Hepatocyte (in vitro differentiated cells): ENCODE data around the gene SYT3. TPM values are rescaled to one million over a fixed set of nuclear protein-coding genes. Genes with fewer than 3 reads are reported as not detected.
"Not testable (repeated sequence)": the region's sequence is repeated elsewhere in the genome, so short reads cannot be mapped to it uniquely, and the experiment has no call there.

Experiments used
- DNase-seq: peaks from one replicate; pipeline ENCODE4 v3.0.0-alpha.2; 2016; ENCODE audit warnings: low spot score
- H2AFZ ChIP-seq: fragments of 200-600 bp; sonication (generic); 2 replicates; pipeline ENCODE4 v1.6.0; 2016; ENCODE audit warnings: antibody characterized with exemption, mild to moderate bottlenecking
- H3K27ac ChIP-seq: fragments of 200-600 bp; sonication (generic); 2 replicates; pipeline ENCODE4 v1.5.1; 2016; ENCODE audit warnings: mild to moderate bottlenecking
- H3K27me3 ChIP-seq: fragments of 200-600 bp; sonication (generic); 2 replicates; pipeline ENCODE4 v1.6.1; 2016
- H3K36me3 ChIP-seq: fragments of 200-600 bp; sonication (generic); replicated peaks from 2 replicates; pipeline ENCODE4 v1.5.1; 2016; ENCODE audit warnings: low read depth; ENCODE audit not compliant: insufficient read depth
- H3K4me1 ChIP-seq: fragments of 200-600 bp; sonication (generic); 2 replicates; pipeline ENCODE4 v1.5.1; 2016; ENCODE audit warnings: mild to moderate bottlenecking, moderate library complexity; ENCODE audit not compliant: insufficient read depth
- H3K4me2 ChIP-seq: fragments of 200-600 bp; sonication (generic); 2 replicates; pipeline ENCODE4 v1.6.0; 2016
- H3K4me3 ChIP-seq: fragments of 200-600 bp; sonication (generic); 2 replicates; pipeline ENCODE4 v1.5.1; 2016; ENCODE audit warnings: mild to moderate bottlenecking
- H3K79me2 ChIP-seq: fragments of 200-600 bp; sonication (generic); 2 replicates; pipeline ENCODE4 v1.6.0; 2017; ENCODE audit warnings: mild to moderate bottlenecking
- H3K9me2 ChIP-seq: fragments of 200-600 bp; sonication (generic); replicated peaks from 2 replicates; pipeline ENCODE4 v1.6.0; 2017; ENCODE audit warnings: mild to moderate bottlenecking; ENCODE audit not compliant: insufficient read depth
- H3K9me3 ChIP-seq: fragments of 200-600 bp; sonication (generic); 2 replicates; pipeline ENCODE4 v1.5.1; 2016; ENCODE audit warnings: low read depth, mild to moderate bottlenecking
- H4K20me1 ChIP-seq: fragments of 200-600 bp; sonication (generic); 2 replicates; pipeline ENCODE4 v1.6.0; 2016; ENCODE audit warnings: mild to moderate bottlenecking; ENCODE audit not compliant: insufficient read depth, poor library complexity, severe bottlenecking
- EZH2 ChIP-seq: fragments of 200-600 bp; sonication (generic); IDR thresholded peaks from 2 replicates; pipeline ENCODE4 v1.6.1; 2016; ENCODE audit warnings: antibody characterized with exemption, mild to moderate bottlenecking, borderline replicate concordance
- EZH2phosphoT487 ChIP-seq: fragments of 200-600 bp; sonication (generic); IDR thresholded peaks from one replicate; pipeline ENCODE4 v1.6.1; 2018; ENCODE audit warnings: antibody characterized with exemption, mild to moderate bottlenecking, low read depth, moderate library complexity; ENCODE audit not compliant: unreplicated experiment, severe bottlenecking
- WGBS: methylation state at CpG from one replicate; pipeline ENCODE4 v1.1.6; 2016; ENCODE audit warnings: low lambda C conversion rate; ENCODE audit errors: missing lambda C conversion rate; 5-methylcytosine and 5-hydroxymethylcytosine counted together
- polyA plus RNA-seq: library from polyadenylated mRNA; unstranded; fragments of >200 nt; fragmentation: Nextera tagmentation; extraction: Ambion mirVana; gene quantifications from 2 replicates; pipeline ENCODE4 v1.2.1, GENCODE V29; 2016
- total RNA-seq: library from RNA; depleted of rRNA; stranded (reverse); fragments of >200 nt; gene quantifications from 2 replicates; pipeline ENCODE4 v1.2.3, GENCODE V29; 2014
- TF ChIP-seq, protein P1 (sequence below): fragments of 200-600 bp; sonication (generic); IDR thresholded peaks from 2 replicates; pipeline ENCODE4 v1.5.1; 2016; ENCODE audit warnings: antibody characterized with exemption, mild to moderate bottlenecking; ENCODE audit not compliant: poor library complexity

SYT3 gene
- total and polyA plus RNA-seq, 2 experiments from 2014 or later = 1.5 to 2.2 TPM

DNA sequence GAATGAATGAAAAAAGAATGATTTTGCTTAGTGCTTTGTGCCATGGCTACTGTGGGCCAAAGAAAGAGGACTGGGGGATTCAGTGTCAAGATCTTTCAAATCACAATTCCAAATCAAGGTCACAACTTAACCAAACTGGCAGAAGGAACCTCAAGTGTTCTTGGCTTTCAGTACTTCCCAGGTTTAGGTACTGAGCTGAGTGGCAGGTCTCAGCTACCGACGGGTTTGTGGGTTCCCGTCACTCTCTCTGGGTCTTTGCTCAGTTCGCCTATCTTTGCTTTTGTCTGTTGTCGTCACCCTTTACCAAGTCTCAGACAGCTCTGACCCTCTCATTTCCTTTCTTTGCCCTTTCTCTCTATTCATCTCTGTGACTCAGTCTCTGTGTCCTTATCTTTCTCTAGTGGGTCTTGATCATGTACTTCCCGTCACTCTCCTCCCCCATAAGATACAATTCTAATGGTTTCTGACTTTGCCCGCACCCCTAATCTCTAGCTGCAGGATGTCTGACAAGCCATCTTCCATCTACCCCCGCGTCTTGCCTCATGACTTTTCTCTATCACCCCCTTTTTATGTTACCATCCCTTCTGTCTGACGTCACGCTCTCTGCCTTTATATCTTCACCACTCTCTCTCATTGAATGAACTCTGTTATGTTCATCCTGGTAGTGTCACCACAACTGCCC, 38.1 kb downstream of the SYT3 start:
- Histone ChIP-seq H3K9me2 (no peaks in the 10 kb centered on the region), H3K9me3 (no peaks in the 10 kb centered on the region), H3K27me3 (peaks cover 39% of the 10 kb centered on the region), H2AFZ (no peak overlapping the region), H3K36me3 (no peaks in the 10 kb centered on the region), H3K27ac (no peak overlapping the region), H4K20me1 (no peaks in the 10 kb centered on the region), H3K4me3 (no peak overlapping the region), H3K4me2 (no peak overlapping the region), H3K79me2 (no peaks in the 10 kb centered on the region), H3K4me1 (no peaks in the 10 kb centered on the region)
- TF ChIP-seq EZH2phosphoT487 (no peak), EZH2 (no peak)
- TF ChIP-seq, protein P1, sequence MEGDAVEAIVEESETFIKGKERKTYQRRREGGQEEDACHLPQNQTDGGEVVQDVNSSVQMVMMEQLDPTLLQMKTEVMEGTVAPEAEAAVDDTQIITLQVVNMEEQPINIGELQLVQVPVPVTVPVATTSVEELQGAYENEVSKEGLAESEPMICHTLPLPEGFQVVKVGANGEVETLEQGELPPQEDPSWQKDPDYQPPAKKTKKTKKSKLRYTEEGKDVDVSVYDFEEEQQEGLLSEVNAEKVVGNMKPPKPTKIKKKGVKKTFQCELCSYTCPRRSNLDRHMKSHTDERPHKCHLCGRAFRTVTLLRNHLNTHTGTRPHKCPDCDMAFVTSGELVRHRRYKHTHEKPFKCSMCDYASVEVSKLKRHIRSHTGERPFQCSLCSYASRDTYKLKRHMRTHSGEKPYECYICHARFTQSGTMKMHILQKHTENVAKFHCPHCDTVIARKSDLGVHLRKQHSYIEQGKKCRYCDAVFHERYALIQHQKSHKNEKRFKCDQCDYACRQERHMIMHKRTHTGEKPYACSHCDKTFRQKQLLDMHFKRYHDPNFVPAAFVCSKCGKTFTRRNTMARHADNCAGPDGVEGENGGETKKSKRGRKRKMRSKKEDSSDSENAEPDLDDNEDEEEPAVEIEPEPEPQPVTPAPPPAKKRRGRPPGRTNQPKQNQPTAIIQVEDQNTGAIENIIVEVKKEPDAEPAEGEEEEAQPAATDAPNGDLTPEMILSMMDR = no peak
- 75% methylated on average over 11 of the region's 11 CpGs for WGBS
- no peak for DNase-seq

DNA sequence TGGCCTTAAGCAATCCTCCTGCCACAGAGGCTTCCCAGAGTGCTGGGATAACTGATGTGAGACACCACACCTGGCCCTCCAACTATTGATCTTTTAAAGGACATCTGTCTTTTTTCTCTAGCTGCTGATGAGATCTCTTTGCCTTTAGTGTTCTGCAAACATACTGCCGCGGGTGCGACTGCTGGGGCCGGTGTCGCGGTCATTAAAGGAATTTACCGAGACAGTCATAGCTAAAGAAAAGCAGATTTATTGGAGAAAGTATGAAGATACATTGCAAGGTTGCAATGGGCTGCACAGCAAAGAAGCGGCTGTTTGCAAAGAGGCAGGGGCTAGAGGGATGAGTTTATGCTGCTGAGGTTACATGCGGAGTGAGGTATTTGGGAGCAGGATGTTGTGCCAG, 40.3 kb downstream of the SYT3 start:
- no peak overlapping the region for H3K27ac ChIP-seq
- no peaks in the 10 kb centered on the region for H3K4me1 ChIP-seq
- no peak overlapping the region for H2AFZ ChIP-seq
- no peaks in the 10 kb centered on the region for H3K36me3 ChIP-seq
- H3K9me2 ChIP-seq = no peaks in the 10 kb centered on the region
- 88% methylated on average over 9 of the region's 9 CpGs for WGBS
- H3K9me3 ChIP-seq = no peaks in the 10 kb centered on the region
- H3K27me3 ChIP-seq = peaks cover 36% of the 10 kb centered on the region
- TF ChIP-seq EZH2phosphoT487 (no peak), EZH2 (no peak)
- TF ChIP-seq, protein P1 = no peak
- no peaks in the 10 kb centered on the region for H4K20me1 ChIP-seq
- no peak for DNase-seq
- no peaks in the 10 kb centered on the region for H3K79me2 ChIP-seq
- no peak overlapping the region for H3K4me3 ChIP-seq
- H3K4me2 ChIP-seq = no peak overlapping the region

DNA sequence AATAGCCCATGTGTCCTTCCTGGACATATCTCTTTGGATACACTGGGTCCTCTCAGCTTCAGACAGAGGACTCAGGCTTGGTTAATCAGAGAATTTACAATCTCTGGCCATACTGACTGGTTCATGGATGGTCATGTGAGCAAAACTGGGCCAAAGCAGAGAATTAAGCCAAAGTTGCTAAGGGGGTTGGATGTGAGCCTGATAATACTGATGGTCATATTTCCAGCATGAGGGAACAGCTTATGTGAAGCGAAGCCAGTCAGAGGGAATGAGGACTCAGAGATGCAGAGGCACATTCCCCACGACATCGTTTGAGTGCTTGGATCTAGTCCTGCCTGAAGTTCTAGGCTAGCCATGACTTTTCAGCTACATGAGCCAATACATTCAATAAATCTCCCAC, 49.5 kb downstream of the SYT3 start:
- Histone ChIP-seq H3K27me3 (no peaks in the 10 kb centered on the region), H4K20me1 (no peaks in the 10 kb centered on the region), H3K9me3 (no peaks in the 10 kb centered on the region), H2AFZ (no peak overlapping the region), H3K36me3 (no peaks in the 10 kb centered on the region), H3K79me2 (no peaks in the 10 kb centered on the region), H3K4me2 (no peak overlapping the region), H3K4me3 (no peak overlapping the region), H3K27ac (no peak overlapping the region), H3K9me2 (no peaks in the 10 kb centered on the region), H3K4me1 (no peaks in the 10 kb centered on the region)
- 82% methylated on average over 3 of the region's 3 CpGs for WGBS
- TF ChIP-seq EZH2phosphoT487 (no peak), EZH2 (no peak)
- TF ChIP-seq, protein P1 = no peak
- no peak for DNase-seq

DNA sequence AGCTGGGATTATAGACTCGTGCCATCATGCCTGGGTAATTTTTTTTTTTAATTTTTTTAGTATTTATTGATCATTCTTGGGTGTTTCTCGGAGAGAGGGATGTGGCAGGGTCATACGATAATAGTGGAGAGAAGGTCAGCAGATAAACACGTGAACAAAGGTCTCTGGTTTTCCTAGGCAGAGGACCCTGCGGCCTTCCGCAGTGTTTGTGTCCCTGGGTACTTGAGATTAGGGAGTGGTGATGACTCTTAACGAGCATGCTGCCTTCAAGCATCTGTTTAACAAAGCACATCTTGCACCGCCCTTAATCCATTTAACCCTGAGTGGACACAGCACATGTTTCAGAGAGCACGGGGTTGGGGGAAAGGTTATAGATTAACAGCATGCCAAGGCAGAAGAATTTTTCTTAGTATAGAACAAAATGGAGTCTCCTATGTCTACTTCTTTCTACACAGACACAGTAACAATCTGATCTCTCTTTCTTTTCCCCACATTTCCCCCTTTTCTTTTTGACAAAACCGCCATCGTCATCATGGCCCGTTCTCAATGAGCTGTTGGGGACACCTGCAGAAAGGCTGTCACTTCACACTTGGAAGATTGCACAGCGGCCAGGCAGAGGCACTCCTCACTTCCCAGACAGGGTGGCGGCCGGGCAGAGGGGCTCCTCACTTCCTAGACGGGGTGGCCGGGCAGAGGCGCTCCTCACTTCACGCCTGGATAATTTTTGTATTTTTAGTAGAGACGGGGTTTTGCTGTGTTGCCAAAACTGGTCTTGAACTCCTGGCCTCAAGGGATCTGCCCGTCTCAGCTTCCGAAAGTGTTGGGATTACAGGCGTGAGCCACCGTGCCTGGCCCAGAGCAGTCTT, 57.7 kb downstream of the SYT3 start:
- not testable (repeated sequence) for H3K9me3 ChIP-seq
- 81% methylated on average over 23 of the region's 24 CpGs for WGBS

More for the DNA sequence above, 57.7 kb downstream of the SYT3 start:
- not testable (repeated sequence) for H3K4me1 ChIP-seq, H3K79me2 ChIP-seq, H3K27me3 ChIP-seq, H3K4me3 ChIP-seq, H3K27ac ChIP-seq, H2AFZ ChIP-seq, H4K20me1 ChIP-seq, H3K4me2 ChIP-seq, DNase-seq, H3K36me3 ChIP-seq, H3K9me2 ChIP-seq
